HEK293 (cell line): ENCODE data around the gene VTI1B.

ENCODE experiments used
- CTCF ChIA-PET: fragments of 350-600 bp; formaldehyde crosslinking; extraction: SDS; loops from one replicate; lab custom pipeline; 2021; ENCODE audit warnings: antibody characterized with exemption; lab: Yijun Ruan, JAX
- POLR2A ChIA-PET: fragments of 300-600 bp; formaldehyde crosslinking; extraction: SDS; loops from one replicate; lab custom pipeline; 2020; ENCODE audit warnings: antibody characterized with exemption, inconsistent platforms; lab: Yijun Ruan, JAX
- H3K27ac ChIP-seq: fragments of 200-500 bp; sonication (Bioruptor generic); 2 replicates; pipeline ENCODE4 v1.5.1; 2014; ENCODE audit warnings: low read depth, low read length, control low read depth, inconsistent platforms; ENCODE audit errors: extremely low read depth
- H3K36me3 ChIP-seq, 2 experiments: fragments of 200-500 bp in 1 of 2; sonication (Bioruptor generic) in 1 of 2; 1 replicate in 1 of 2; 2 replicates in 1 of 2; pipeline ENCODE4 v1.5.1; 2014 to 2017; ENCODE audit warnings: inconsistent platforms in 2 of 2, low read length in 2 of 2; ENCODE audit not compliant: control insufficient read depth in 2 of 2, insufficient read depth in 1 of 2
- H3K4me1 ChIP-seq: fragments of 200-500 bp; sonication (Bioruptor generic); 2 replicates; pipeline ENCODE4 v1.5.1; 2014; ENCODE audit warnings: mild to moderate bottlenecking, low read length, inconsistent platforms; ENCODE audit not compliant: control insufficient read depth, insufficient read depth
- H3K4me3 ChIP-seq: 2 replicates; pipeline ENCODE4 v1.5.1; 2011; ENCODE audit warnings: low read depth, mild to moderate bottlenecking, control low read depth, low read length, moderate library complexity
- H3K9me3 ChIP-seq: fragments of 200-500 bp; sonication (Bioruptor generic); 2 replicates; pipeline ENCODE4 v1.5.1; 2014; ENCODE audit warnings: low read depth, low read length, inconsistent platforms; ENCODE audit not compliant: control insufficient read depth, insufficient read depth
- AEBP2 ChIP-seq: fragments of 450-650 bp; formaldehyde crosslinking; IDR thresholded peaks from 2 replicates; pipeline ENCODE4 v1.5.1; 2016; ENCODE audit warnings: missing biosample characterization, missing genetic modification characterization, borderline replicate concordance
- BCL11A ChIP-seq: fragments of 450-650 bp; formaldehyde crosslinking; IDR thresholded peaks from 2 replicates; pipeline ENCODE4 v1.5.1; 2016; ENCODE audit warnings: low read depth, missing biosample characterization, missing genetic modification characterization
- HOXC10 ChIP-seq: sonication (generic); formaldehyde crosslinking; IDR thresholded peaks from 2 replicates; pipeline ENCODE4 v1.8.1; 2023; ENCODE audit warnings: mild to moderate bottlenecking, missing genetic modification reagents
- KLF10 ChIP-seq: fragments of 450-650 bp; IDR thresholded peaks from 2 replicates; pipeline ENCODE4 v1.5.1; 2018; ENCODE audit warnings: missing biosample characterization, mild to moderate bottlenecking, missing genetic modification characterization
- SETDB1 ChIP-seq: IDR thresholded peaks from one replicate; pipeline ENCODE4 v1.6.1; 2017; ENCODE audit warnings: mild to moderate bottlenecking, low read length, moderate library complexity, mixed read lengths; ENCODE audit not compliant: insufficient read length
- SP2 ChIP-seq: fragments of 450-650 bp; formaldehyde crosslinking; IDR thresholded peaks from 2 replicates; pipeline ENCODE4 v1.5.1; 2016; ENCODE audit warnings: missing biosample characterization, missing genetic modification characterization
- SP7 ChIP-seq: fragments of 450-650 bp; formaldehyde crosslinking; IDR thresholded peaks from 2 replicates; pipeline ENCODE4 v1.5.1; 2016; ENCODE audit warnings: missing biosample characterization, missing genetic modification characterization
- ZBTB10 ChIP-seq: fragments of 450-650 bp; formaldehyde crosslinking; IDR thresholded peaks from 2 replicates; pipeline ENCODE4 v1.5.1; 2016; ENCODE audit warnings: missing biosample characterization, missing genetic modification characterization
- ZBTB11 ChIP-seq: fragments of 450-650 bp; formaldehyde crosslinking; conservative IDR thresholded peaks from 2 replicates; pipeline ENCODE4 v1.5.1; 2016; ENCODE audit warnings: low read depth, missing biosample characterization, missing genetic modification characterization
- ZBTB26 ChIP-seq: fragments of 450-650 bp; formaldehyde crosslinking; optimal IDR thresholded peaks from 2 replicates; pipeline ENCODE3; 2016; ENCODE audit warnings: missing biosample characterization, mild to moderate bottlenecking, missing genetic modification characterization
- ZBTB44 ChIP-seq: fragments of 450-650 bp; IDR thresholded peaks from 2 replicates; pipeline ENCODE4 v1.5.1; 2018; ENCODE audit warnings: missing biosample characterization, mild to moderate bottlenecking, missing genetic modification characterization
- ZBTB7A ChIP-seq: fragments of 450-650 bp; formaldehyde crosslinking; IDR thresholded peaks from 2 replicates; pipeline ENCODE4 v1.5.1; 2016; ENCODE audit warnings: low read depth, missing biosample characterization, missing genetic modification characterization
- ZFHX2 ChIP-seq: fragments of 450-650 bp; formaldehyde crosslinking; conservative IDR thresholded peaks from 2 replicates; pipeline ENCODE4 v1.5.1; 2016; ENCODE audit warnings: missing biosample characterization, missing genetic modification characterization
- ZNF341 ChIP-seq: fragments of 450-650 bp; formaldehyde crosslinking; IDR thresholded peaks from 2 replicates; pipeline ENCODE4; 2016; ENCODE audit warnings: low read depth, missing biosample characterization, missing genetic modification characterization
- ZNF404 ChIP-seq: fragments of 450-650 bp; formaldehyde crosslinking; IDR thresholded peaks from 2 replicates; pipeline ENCODE4 v1.5.1; 2017; ENCODE audit warnings: missing biosample characterization, missing genetic modification characterization
- ZNF501 ChIP-seq: fragments of 450-650 bp; formaldehyde crosslinking; IDR thresholded peaks from 2 replicates; pipeline ENCODE4 v1.5.1; 2016; ENCODE audit warnings: missing biosample characterization, missing genetic modification characterization
- ZNF561 ChIP-seq: fragments of 450-650 bp; IDR thresholded peaks from 2 replicates; pipeline ENCODE4 v1.5.1; 2018; ENCODE audit warnings: missing biosample characterization, missing genetic modification characterization, borderline replicate concordance
- ZNF600 ChIP-seq: fragments of 450-650 bp; formaldehyde crosslinking; IDR thresholded peaks from 2 replicates; pipeline ENCODE4 v1.5.1; 2016; ENCODE audit warnings: missing biosample characterization, missing genetic modification characterization
- ZNF621 ChIP-seq: fragments of 450-650 bp; formaldehyde crosslinking; IDR thresholded peaks from 2 replicates; pipeline ENCODE4 v1.5.1; 2017; ENCODE audit warnings: missing biosample characterization, missing genetic modification characterization
- ZNF639 ChIP-seq: fragments of 450-650 bp; formaldehyde crosslinking; IDR thresholded peaks from 2 replicates; pipeline ENCODE4 v1.5.1; 2016; ENCODE audit warnings: missing biosample characterization, missing genetic modification characterization
- ZNF654 ChIP-seq: fragments of 450-650 bp; formaldehyde crosslinking; IDR thresholded peaks from 2 replicates; pipeline ENCODE4 v1.5.1; 2016; ENCODE audit warnings: low read depth, missing biosample characterization, missing genetic modification characterization
- ZNF677 ChIP-seq: fragments of 450-650 bp; IDR thresholded peaks from 2 replicates; pipeline ENCODE4 v1.5.0; 2018; ENCODE audit warnings: missing biosample characterization, mild to moderate bottlenecking, missing genetic modification characterization, moderate library complexity
- ZNF704 ChIP-seq: fragments of 450-650 bp; formaldehyde crosslinking; IDR thresholded peaks from 2 replicates; pipeline ENCODE4 v1.5.1; 2016; ENCODE audit warnings: missing biosample characterization, missing genetic modification characterization

VTI1B gene

GRCh38 chr14:67674480-67675218 is at the start of gene VTI1B:
VTI1B (minus strand) TSS chr14:67674632; CDS start chr14:67674489, 143 bp downstream.
- H3K4me1 ChIP-seq: peaks cover 12% of the 10 kb centered on the region
- H3K4me3 ChIP-seq: peak within 1 kb of the TSS; percentile 98
- CTCF ChIA-PET: interaction anchor here (0.7 to 2.4 kb wide), 10 partner anchors 27 to 184 kb away, joined by 3 to 9 read pairs (median 4); partner anchors contain the start of gene RDH12
- H3K36me3 ChIP-seq: peaks cover 18 to 27% of the 10 kb centered on the region in 2 experiments
- POLR2A ChIA-PET: interaction anchor here (1.3 to 2.9 kb wide), 2 partner anchors 21 to 27 kb away, joined by 3 to 15 read pairs; partner anchors contain the start of genes RDH11 and RDH12
- peak within 1 kb of the TSS; percentile 97 for H3K27ac ChIP-seq
- H3K9me3 ChIP-seq: no peaks in the 10 kb centered on the region
- no peak for TF ChIP-seq HOXC10 (CRISPR knock-in tag)
- peak; percentile 56 for TF ChIP-seq ZNF341
- peak; percentile 64; the same call in 1 of the 2 replicates for TF ChIP-seq ZBTB11 (tag by site-specific recombination)
- 0 out of 2 replicates have a peak, but pooled peaks have one; percentile 26 for TF ChIP-seq ZNF677
- peak; percentile 35; the same call in 1 of the 2 replicates for TF ChIP-seq ZNF501 (tag by site-specific recombination)
- peak; percentile 73 for TF ChIP-seq ZNF600 (tag by site-specific recombination)
- TF ChIP-seq BCL11A (tag by site-specific recombination): no peak
- TF ChIP-seq SP7: peak; percentile 62; the same call in 1 of the 2 replicates
- TF ChIP-seq ZNF621 (tag by site-specific recombination): no peak
- TF ChIP-seq KLF10 (tag by site-specific recombination): peak; percentile 39; the same call in 1 of the 2 replicates
- no peak for TF ChIP-seq ZNF404 (tag by site-specific recombination)
- peak; percentile 94 for TF ChIP-seq ZFHX2 (tag by site-specific recombination)
- peak; percentile 98 for TF ChIP-seq ZNF704 (tag by site-specific recombination)
- TF ChIP-seq ZNF561 (tag by site-specific recombination): peak; percentile 36; the same call in 1 of the 2 replicates
- no peak for TF ChIP-seq ZBTB44 (tag by site-specific recombination)
- no peak for TF ChIP-seq SETDB1
- peak; percentile 61 for TF ChIP-seq SP2
- TF ChIP-seq ZNF639: no peak
- no peak for TF ChIP-seq AEBP2
- TF ChIP-seq ZBTB26 (tag by site-specific recombination): peak; percentile 92
- TF ChIP-seq ZBTB7A (tag by site-specific recombination): peak; percentile 66; the same call in 1 of the 2 replicates
- TF ChIP-seq ZNF654 (tag by site-specific recombination): no peak
- no peak for TF ChIP-seq ZBTB10 (tag by site-specific recombination)
